T-helper 2 cell treated with Interferon-gamma antibody and Interleukin-4, amounts not matched to agents 5 μg/mL and 100 μg/mL, for 36 hours (primary cell): ENCODE data around the gene ZP2.
"Not testable (repeated sequence)": the region's sequence is repeated elsewhere in the genome, so short reads cannot be mapped to it uniquely, and the experiment has no call there.

Experiments
- DNase-seq: peaks from one replicate; pipeline ENCODE4 v3.0.0; 2021; ENCODE audit warnings: low spot score
- H3K27ac Mint-ChIP-seq: one replicate; pipeline ENCODE4 v1.8.0; 2021; ENCODE audit warnings: mild to moderate bottlenecking, mixed read lengths
- H3K27me3 Mint-ChIP-seq: one replicate; pipeline ENCODE4 v1.8.0; 2021; ENCODE audit warnings: low read depth, mixed read lengths
- H3K36me3 Mint-ChIP-seq: one replicate; pipeline ENCODE4 v1.8.0; 2021; ENCODE audit warnings: low read depth, mixed read lengths
- H3K4me1 Mint-ChIP-seq: one replicate; pipeline ENCODE4 v1.8.0; 2021; ENCODE audit warnings: low read depth, mixed read lengths
- H3K4me3 Mint-ChIP-seq: one replicate; pipeline ENCODE4 v1.8.0; 2022; ENCODE audit warnings: mild to moderate bottlenecking, moderate library complexity, mixed read lengths
- H3K9me3 Mint-ChIP-seq: one replicate; pipeline ENCODE4 v1.8.0; 2021; ENCODE audit warnings: mixed read lengths

Gene ZP2

DNA sequence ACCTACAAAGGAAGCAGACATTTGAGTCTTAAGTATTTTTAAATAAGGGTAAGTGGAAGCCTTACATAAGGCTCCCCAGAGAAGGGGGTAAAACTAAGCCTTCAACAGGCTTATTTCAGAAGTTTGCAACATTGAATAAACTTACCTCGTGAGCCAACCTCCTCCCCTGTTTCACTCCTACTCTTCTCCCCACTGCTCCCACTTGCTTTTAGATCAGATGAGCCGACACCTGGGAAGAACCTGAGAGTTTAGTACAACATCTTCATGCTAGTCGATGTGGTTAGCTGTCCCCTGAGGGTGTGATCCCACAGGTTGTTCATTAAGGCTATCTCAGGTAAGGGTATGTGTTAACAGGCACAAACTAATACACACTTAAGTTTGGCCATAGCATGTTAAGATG is 13.8 kb downstream of the ZP2 start:
- peaks cover 12% of the 10 kb centered on the region for H3K27me3 Mint-ChIP-seq
- H3K36me3 Mint-ChIP-seq, result no peaks in the 10 kb centered on the region
- no peaks in the 10 kb centered on the region for H3K9me3 Mint-ChIP-seq
- DNase-seq, result no peak
- peaks cover 6% of the 10 kb centered on the region for H3K4me1 Mint-ChIP-seq
- H3K27ac Mint-ChIP-seq, result no peak overlapping the region
- H3K4me3 Mint-ChIP-seq, result no peak overlapping the region

DNA sequence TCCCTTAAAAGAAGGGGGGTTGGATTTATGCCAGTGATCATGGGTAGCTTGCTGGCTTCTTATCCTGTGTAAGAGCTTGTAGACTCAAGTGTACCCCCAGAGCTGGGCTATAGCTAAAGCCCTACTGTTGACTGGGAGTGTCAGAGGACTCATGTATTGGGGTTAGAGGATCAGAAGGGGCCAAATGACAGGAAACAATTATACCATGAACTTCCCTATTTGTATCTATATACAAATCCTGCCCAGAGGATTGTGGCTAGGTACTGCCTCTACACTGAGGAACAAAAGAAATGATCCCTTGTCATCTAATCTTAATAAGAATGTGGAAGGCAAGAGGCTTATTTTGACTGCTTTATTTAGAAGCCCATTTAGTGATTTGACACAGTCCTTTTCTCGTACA is 14.3 kb downstream of the ZP2 start:
- H3K27me3 Mint-ChIP-seq, result peaks cover 11% of the 10 kb centered on the region
- peaks cover 6% of the 10 kb centered on the region for H3K4me1 Mint-ChIP-seq
- H3K36me3 Mint-ChIP-seq, result no peaks in the 10 kb centered on the region
- no peak for DNase-seq
- no peak overlapping the region for H3K4me3 Mint-ChIP-seq
- H3K27ac Mint-ChIP-seq, result no peak overlapping the region
- no peaks in the 10 kb centered on the region for H3K9me3 Mint-ChIP-seq

DNA sequence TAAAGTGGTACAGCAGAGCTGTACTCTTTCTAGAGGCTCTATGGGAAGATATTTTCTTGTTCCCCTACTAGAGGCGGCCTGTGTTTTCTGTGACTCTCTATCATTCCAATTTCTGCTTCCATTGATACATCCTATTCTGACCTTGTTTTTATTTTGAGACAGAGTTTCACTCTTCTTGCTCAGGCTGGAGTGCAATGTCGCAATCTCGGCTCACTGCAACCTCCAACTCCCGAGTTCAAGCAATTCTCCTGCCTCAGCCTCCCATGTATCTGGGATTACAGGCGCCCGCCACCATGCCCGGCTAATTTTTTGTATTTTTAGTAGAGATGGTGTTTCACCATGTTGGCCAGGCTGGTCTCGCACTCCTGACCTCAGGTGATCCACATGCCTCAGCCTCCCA is 16.0 kb downstream of the ZP2 start:
- H3K27ac Mint-ChIP-seq, H3K9me3 Mint-ChIP-seq, H3K36me3 Mint-ChIP-seq, H3K4me3 Mint-ChIP-seq, H3K4me1 Mint-ChIP-seq, DNase-seq: not testable (repeated sequence)
- peaks cover 15% of the 10 kb centered on the region for H3K27me3 Mint-ChIP-seq

DNA sequence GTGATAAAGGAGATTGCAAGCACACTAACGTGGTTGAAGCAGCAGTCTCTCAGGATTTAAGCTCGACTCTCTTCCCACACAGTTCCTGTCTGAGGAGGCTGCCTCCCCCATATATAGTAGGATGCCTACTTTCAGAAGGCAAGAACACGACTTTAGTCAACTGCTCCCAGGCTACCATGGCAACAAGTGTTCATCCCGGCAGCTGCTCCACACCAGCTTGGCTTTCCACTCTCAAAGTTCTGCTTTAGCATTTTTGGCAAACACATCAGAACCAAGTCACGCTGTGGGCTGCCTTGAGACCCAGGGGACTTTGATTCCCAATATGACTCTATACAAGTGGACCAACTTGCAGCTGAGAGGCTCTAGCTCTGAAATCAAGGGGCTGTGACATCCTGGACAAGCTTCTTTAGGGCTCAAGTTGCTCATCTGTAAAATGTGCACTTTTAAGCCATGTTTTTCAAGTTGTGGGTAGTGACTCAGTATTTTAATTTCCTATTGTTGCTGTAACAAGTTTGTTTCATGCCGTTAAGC is 16.5 kb downstream of the ZP2 start:
- H3K4me3 Mint-ChIP-seq, result no peak overlapping the region
- peaks cover 6% of the 10 kb centered on the region for H3K4me1 Mint-ChIP-seq
- no peaks in the 10 kb centered on the region for H3K36me3 Mint-ChIP-seq
- H3K9me3 Mint-ChIP-seq, result peaks cover 4% of the 10 kb centered on the region
- peaks cover 17% of the 10 kb centered on the region for H3K27me3 Mint-ChIP-seq
- H3K27ac Mint-ChIP-seq, result no peak overlapping the region
- DNase-seq, result no peak

DNA sequence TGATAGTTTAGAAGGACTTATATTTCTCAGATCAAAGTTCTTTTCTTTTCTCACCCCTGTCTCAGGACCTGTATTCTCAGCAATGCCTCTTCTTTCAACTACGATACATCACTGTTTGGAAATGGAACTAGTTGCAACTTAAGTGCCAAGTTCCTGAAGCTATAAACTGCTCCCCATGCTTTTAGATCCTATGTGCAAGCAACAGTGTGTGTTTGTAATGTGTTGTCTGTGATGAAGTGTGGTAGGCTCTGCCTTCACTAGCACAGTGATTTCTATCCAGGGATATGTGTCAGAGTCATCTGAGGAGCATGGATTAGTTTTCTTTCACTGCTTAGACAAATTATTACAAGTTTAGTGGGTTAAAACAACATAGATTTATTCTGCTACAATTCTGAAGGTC is 18.4 kb downstream of the ZP2 start:
- H3K4me1 Mint-ChIP-seq, result peaks cover 8% of the 10 kb centered on the region
- no peak overlapping the region for H3K4me3 Mint-ChIP-seq
- no peak for DNase-seq
- no peak overlapping the region for H3K27ac Mint-ChIP-seq
- no peaks in the 10 kb centered on the region for H3K36me3 Mint-ChIP-seq
- H3K9me3 Mint-ChIP-seq, result peaks cover 4% of the 10 kb centered on the region
- H3K27me3 Mint-ChIP-seq, result peaks cover 14% of the 10 kb centered on the region

DNA sequence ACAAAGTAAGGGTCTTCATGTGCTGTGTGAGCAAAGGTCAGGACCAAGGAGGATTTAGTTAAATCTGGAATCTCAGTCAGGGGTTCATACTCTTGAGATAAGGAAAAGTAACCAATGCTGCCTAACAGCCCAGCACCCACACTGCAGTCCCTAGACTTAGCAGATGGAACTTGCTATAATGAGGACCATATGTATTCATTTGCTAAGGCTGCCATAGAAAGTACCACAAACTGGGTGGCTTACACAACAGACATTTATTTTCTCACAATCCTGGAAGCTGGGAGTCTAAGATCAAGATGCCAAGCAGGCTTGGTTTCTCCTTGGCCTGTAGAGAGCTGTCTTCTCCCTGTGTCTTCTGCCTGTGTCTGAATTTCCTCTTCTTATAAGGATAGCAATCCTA is 20.8 kb downstream of the ZP2 start:
- H3K36me3 Mint-ChIP-seq, result no peaks in the 10 kb centered on the region
- peaks cover 11% of the 10 kb centered on the region for H3K27me3 Mint-ChIP-seq
- no peak overlapping the region for H3K27ac Mint-ChIP-seq
- H3K4me1 Mint-ChIP-seq, result peaks cover 8% of the 10 kb centered on the region
- H3K9me3 Mint-ChIP-seq, result peaks cover 4% of the 10 kb centered on the region
- DNase-seq, result no peak
- no peak overlapping the region for H3K4me3 Mint-ChIP-seq

DNA sequence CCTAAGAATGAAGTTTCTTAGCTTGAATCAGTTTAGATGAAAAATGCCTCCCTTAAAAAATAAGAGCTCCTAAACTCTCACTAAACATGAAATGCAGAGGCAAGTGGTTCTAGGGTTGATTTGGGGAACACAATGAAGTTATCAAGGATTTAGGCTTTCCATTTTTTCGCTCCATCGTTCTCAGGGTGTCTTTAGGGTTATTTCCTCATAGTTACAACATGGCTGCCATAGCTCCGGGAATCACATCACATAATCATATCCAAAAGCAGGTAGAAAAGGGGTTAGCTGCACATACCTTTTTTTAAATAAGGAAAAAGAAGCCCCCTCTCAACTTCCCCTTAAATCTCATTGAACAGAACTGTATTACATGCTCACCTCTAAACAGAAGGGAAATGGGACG is 21.4 kb downstream of the ZP2 start:
- H3K36me3 Mint-ChIP-seq, result no peaks in the 10 kb centered on the region
- H3K9me3 Mint-ChIP-seq, result peaks cover 5% of the 10 kb centered on the region
- no peak for DNase-seq

DNA sequence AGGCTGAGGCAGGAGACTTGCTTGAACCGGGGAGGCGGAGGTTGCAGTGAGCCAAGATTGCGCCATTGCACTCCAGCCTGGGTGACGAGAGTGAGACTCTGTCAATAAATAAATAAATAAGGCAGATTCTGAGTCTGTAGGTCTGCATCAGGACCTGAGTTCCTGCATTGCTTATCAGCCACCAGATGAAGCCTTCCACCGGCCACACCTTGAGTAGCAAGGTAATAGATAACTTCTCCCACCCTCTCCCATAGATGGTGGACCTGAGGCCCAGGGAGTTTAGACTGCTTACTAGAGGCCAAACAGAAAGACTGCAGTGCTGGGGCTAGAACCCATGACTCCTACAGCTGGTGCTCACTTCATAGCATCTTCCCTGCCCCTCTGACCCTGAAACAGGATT is 22.1 kb downstream of the ZP2 start:
- no peak overlapping the region for H3K27ac Mint-ChIP-seq
- peaks cover 9% of the 10 kb centered on the region for H3K27me3 Mint-ChIP-seq
- no peaks in the 10 kb centered on the region for H3K36me3 Mint-ChIP-seq
- H3K9me3 Mint-ChIP-seq, result peaks cover 12% of the 10 kb centered on the region
- H3K4me3 Mint-ChIP-seq, result no peak overlapping the region
- peaks cover 2% of the 10 kb centered on the region for H3K4me1 Mint-ChIP-seq
- no peak for DNase-seq

More for the DNA sequence above, 21.4 kb downstream of the ZP2 start:
- Mint-ChIP-seq H3K4me3 (no peak overlapping the region), H3K4me1 (peaks cover 8% of the 10 kb centered on the region), H3K27ac (no peak overlapping the region), H3K27me3 (peaks cover 11% of the 10 kb centered on the region)

DNA sequence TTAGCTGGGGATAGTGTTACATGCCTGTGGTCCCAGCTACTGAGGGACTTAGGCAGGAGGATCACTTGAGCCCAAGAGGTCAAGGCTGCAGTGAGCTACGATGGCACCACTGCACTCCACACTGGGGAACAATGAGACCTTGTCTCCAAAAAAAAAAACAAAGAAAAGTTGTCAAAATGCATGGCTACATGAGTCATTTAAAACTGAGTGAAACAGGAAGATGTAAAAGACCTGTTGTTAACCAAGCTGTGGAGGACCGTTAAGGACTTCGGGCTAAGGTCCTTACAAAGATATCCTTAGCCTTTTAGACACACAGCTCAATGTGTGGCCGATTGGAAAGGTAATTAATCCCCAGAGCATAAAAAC is 25.1 kb downstream of the ZP2 start:
- Mint-ChIP-seq H3K27me3 (peaks cover 4% of the 10 kb centered on the region), H3K27ac (no peak overlapping the region), H3K4me3 (no peak overlapping the region), H3K4me1 (peaks cover 2% of the 10 kb centered on the region), H3K36me3 (peaks cover 8% of the 10 kb centered on the region), H3K9me3 (peaks cover 19% of the 10 kb centered on the region)
- DNase-seq, result no peak

DNA sequence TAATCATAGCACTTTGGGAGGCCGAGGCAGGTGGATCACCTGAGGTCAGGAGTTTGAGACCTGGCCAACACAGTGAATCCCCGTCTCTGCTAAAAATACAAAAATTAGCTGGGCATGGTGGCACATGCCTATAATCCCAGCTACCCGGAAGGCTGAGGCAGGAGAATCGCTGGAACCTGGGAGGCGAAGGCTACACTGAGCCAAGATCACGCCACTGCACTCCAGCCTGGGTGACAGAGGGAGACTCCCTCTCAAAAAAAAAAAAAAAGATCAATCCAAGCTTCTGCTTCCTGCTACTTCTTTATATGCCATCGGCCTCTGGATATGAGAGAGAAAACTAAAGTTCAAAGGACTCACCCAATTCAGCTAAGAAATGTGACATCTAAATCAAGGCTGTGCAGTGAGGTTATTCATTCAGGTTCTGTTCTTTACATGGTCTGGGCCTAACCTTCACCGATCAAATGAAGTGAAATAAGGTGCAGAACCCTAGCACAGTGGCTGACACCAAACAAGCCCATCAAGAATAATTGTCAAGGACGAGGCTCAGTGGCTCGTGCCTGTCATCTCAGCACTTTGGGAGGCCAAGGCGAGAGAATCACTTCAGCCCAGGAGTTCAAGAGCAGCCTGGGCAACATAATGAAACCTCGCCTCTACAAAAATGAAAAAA is 25.6 kb downstream of the ZP2 start:
- Mint-ChIP-seq H3K27me3 (peaks cover 4% of the 10 kb centered on the region), H3K9me3 (peaks cover 19% of the 10 kb centered on the region), H3K4me3 (no peak overlapping the region), H3K4me1 (peaks cover 2% of the 10 kb centered on the region), H3K27ac (no peak overlapping the region), H3K36me3 (peaks cover 12% of the 10 kb centered on the region)
- DNase-seq, result no peak

DNA sequence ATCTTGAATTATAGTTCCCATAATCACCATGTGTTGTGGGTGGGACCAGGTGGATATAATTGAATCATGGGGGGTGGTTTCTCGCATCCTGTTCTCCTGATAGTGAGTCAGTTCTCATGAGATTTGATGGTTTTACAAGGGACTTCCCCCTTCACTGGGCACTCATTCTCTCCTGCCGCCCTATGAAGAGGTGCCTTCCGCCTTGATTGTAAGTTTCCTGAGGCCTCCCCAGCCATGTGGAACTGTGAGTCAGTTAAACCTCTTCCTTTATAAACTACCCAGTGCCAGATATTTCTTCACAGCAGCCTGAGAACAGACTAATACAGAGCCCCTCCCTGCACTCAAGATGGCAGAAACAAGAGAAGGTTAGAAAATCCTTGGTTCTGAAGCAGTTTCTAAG is 26.5 kb downstream of the ZP2 start:
- peaks cover 16% of the 10 kb centered on the region for H3K9me3 Mint-ChIP-seq
- no peaks in the 10 kb centered on the region for H3K27me3 Mint-ChIP-seq
- DNase-seq, result peak; percentile 22
- peaks cover 16% of the 10 kb centered on the region for H3K36me3 Mint-ChIP-seq
- no peak overlapping the region for H3K27ac Mint-ChIP-seq
- no peak overlapping the region for H3K4me3 Mint-ChIP-seq
- H3K4me1 Mint-ChIP-seq, result peaks cover 2% of the 10 kb centered on the region

DNA sequence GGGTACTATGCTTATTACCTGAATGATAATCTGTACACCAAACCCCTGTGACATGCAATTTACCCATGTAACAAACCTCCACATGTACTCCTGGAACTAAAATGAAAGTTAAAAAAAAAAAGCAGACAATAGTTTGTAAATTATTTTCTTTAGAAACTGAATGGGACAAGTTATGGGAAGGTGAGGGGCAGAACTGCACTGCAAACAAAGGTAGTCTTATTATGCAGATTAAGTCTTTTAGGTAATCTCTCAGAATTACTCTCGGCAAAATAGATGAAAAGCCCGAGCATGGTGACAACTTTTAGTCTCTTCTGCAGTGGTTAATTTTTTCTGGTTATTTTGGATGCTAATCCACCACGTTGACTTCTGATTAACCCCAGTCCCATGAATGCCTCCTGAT is 27.4 kb downstream of the ZP2 start:
- no peak overlapping the region for H3K4me3 Mint-ChIP-seq
- DNase-seq, result no peak
- H3K4me1 Mint-ChIP-seq, result peaks cover 2% of the 10 kb centered on the region
- no peaks in the 10 kb centered on the region for H3K27me3 Mint-ChIP-seq
- no peak overlapping the region for H3K27ac Mint-ChIP-seq
- peaks cover 16% of the 10 kb centered on the region for H3K9me3 Mint-ChIP-seq
- H3K36me3 Mint-ChIP-seq, result peaks cover 23% of the 10 kb centered on the region

DNA sequence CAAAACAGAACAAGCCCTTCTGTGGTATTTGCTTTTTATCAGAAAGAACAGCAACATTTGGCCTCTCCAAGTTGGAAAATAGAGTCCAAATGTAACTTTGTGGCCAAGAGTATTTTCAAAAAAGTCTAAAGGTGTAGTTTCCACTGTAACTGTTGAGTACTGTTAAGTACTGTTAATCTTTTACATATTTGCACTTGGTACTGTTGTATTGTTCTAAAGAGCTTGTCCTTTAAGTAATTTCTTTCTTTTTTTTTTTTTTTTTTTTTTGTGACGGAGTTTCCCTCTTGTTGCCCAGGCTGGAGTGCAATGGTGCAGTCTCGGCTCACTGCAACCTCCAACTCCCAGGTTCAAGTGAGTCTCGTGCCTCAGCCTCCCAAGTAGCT is 31.4 kb downstream of the ZP2 start:
- Mint-ChIP-seq H3K36me3 (peaks cover 34% of the 10 kb centered on the region), H3K27ac (no peak overlapping the region), H3K4me1 (no peaks in the 10 kb centered on the region), H3K4me3 (no peak overlapping the region), H3K9me3 (peaks cover 14% of the 10 kb centered on the region), H3K27me3 (no peaks in the 10 kb centered on the region)
- no peak for DNase-seq

DNA sequence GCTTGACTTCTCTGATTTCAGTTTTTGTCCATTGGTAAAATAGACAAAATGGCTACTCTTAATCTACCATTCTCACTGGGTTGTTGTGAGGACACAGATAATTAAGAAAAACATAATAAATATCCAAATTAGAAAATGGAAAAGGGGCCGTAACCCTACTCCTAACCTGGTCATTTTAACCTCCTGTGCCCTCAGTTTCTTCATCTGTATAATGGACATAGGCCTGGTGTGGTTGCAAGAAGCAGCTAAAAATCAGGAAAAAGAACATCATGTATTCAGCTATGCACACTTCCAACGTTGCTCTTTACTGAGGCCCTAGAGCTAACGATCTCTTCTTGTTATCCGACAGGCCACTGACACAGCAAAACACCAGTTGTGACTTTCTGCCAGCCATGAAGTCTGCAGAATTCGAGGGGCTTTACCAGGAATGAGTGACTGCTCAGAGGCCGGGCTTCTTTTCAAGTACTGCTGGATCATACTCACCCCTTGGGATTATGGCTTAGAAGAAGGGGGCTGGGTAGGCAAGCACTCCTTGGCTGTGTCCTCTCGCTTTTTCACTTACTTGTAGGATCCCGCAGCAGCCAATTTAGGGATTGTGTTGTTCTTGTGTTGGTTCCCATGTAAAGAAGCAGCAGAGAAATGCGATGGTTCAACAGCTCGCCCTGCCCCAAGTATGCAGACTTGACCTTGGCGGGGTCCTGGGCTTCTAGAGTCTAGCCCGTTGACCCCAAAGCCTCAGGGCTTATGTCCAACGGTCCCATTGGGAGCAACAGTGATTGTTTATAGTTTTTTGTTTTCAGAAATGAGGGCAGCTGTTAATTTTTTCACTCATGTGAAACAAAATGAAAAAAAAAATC is 32.0 kb downstream of the ZP2 start:
- no peaks in the 10 kb centered on the region for H3K27me3 Mint-ChIP-seq
- H3K4me3 Mint-ChIP-seq, result no peak overlapping the region
- no peaks in the 10 kb centered on the region for H3K4me1 Mint-ChIP-seq
- H3K9me3 Mint-ChIP-seq, result peaks cover 8% of the 10 kb centered on the region
- no peak overlapping the region for H3K27ac Mint-ChIP-seq
- DNase-seq, result no peak
- peaks cover 35% of the 10 kb centered on the region for H3K36me3 Mint-ChIP-seq
